HepG2 (cell line): ENCODE data around the gene SLCO4A1. TPM values are rescaled to one million over a fixed set of nuclear protein-coding genes. Genes with fewer than 3 reads are reported as not detected.

Experiments used
- ATAC-seq: fragments of 200-7000 bp; cut with Tn5 transposase; 3 replicates; pipeline ENCODE4 v1.9.1; 2020; ENCODE audit warnings: mild to moderate bottlenecking, moderate library complexity
- BruUV-seq: library from RNA; stranded (reverse); fragments of 400-500 nt; replicated peaks from 2 replicates; lab custom pipeline; 2021; lab: Mats Ljungman, UMichigan
- CTCF ChIA-PET: fragments of 300-600 bp; formaldehyde crosslinking; extraction: SDS; loops from one replicate; lab custom pipeline; 2021; ENCODE audit warnings: low total read pairs, inconsistent platforms, low intra/inter-chr PET ratio; lab: Yijun Ruan, JAX
- POLR2A ChIA-PET: fragments of 350-600 bp; sonication (Branson Sonifier 250); formaldehyde crosslinking; loops from one replicate; lab custom pipeline; 2020; ENCODE audit warnings: antibody characterized with exemption, inconsistent platforms; lab: Yijun Ruan, JAX
- DNase-seq: peaks from one replicate; pipeline ENCODE4 v3.0.0-alpha.2; 2015; ENCODE audit warnings: low spot score
- FAIRE-seq: peaks from 3 replicates; lab custom pipeline; 2011; peaks lifted over from hg19 to GRCh38; lab: Jason Lieb, UNC
- H2AFZ ChIP-seq: one replicate; pipeline ENCODE4 v1.6.1; 2011; ENCODE audit warnings: low read length, inconsistent platforms
- H3K27ac ChIP-seq: fragments of 300-600 bp; 3 replicates; pipeline ENCODE4 v1.8.0; 2011; ENCODE audit warnings: mixed run types, mild to moderate bottlenecking, mixed read lengths, low read length, inconsistent platforms; ENCODE audit not compliant: insufficient read depth; ENCODE audit errors: extremely low read length
- H3K27me3 ChIP-seq, 2 experiments: fragments of 200-600 bp in 1 of 2; 2 replicates in 1 of 2; 3 replicates in 1 of 2; pipeline versions ENCODE4 v1.6.0 to v1.8.0; 2011; ENCODE audit warnings: low read length in 2 of 2, mild to moderate bottlenecking in 2 of 2, moderate library complexity in 2 of 2, inconsistent platforms in 1 of 2; ENCODE audit not compliant: insufficient read depth in 2 of 2, control insufficient read depth in 1 of 2
- H3K36me3 ChIP-seq, 2 experiments: fragments of 200-600 bp in 1 of 2; replicated peaks in 1 of 2; 2 replicates in 1 of 2; 3 replicates in 1 of 2; pipeline versions ENCODE4 v1.5.1 to v1.8.0; 2011; ENCODE audit warnings: low read length in 2 of 2, inconsistent platforms in 1 of 2; ENCODE audit not compliant: insufficient read depth in 2 of 2, control insufficient read depth in 1 of 2
- H3K4me1 ChIP-seq: 2 replicates; pipeline ENCODE4 v1.5.1; 2012; ENCODE audit warnings: low read length, inconsistent platforms; ENCODE audit not compliant: insufficient read depth
- H3K4me2 ChIP-seq: 2 replicates; pipeline ENCODE4 v1.6.0; 2011; ENCODE audit warnings: low read depth, low read length, inconsistent platforms
- H3K4me3 ChIP-seq, 3 experiments: fragments of 200-600 bp in 1 of 3; sonication (generic), shearing (Covaris generic) in 1 of 3; replicated peaks in 1 of 3; 2 replicates each; pipeline ENCODE4 v1.5.1; 2011 to 2016; ENCODE audit warnings: low read length in 3 of 3, inconsistent platforms in 2 of 3, low read depth in 2 of 3, mild to moderate bottlenecking in 2 of 3, control low read depth in 1 of 3, mixed read lengths in 1 of 3; ENCODE audit not compliant: insufficient read depth in 1 of 3
- H3K79me2 ChIP-seq: one replicate; pipeline ENCODE4 v1.6.1; 2011; ENCODE audit warnings: low read length, inconsistent platforms; ENCODE audit not compliant: insufficient read depth
- H3K9ac ChIP-seq: 2 replicates; pipeline ENCODE4 v1.6.0; 2011; ENCODE audit warnings: mild to moderate bottlenecking, low read depth, low read length, inconsistent platforms; ENCODE audit not compliant: insufficient read depth
- H3K9me3 ChIP-seq: 2 replicates; pipeline ENCODE4 v1.5.1; 2012; ENCODE audit warnings: mild to moderate bottlenecking, low read length
- H4K20me1 ChIP-seq: 2 replicates; pipeline ENCODE4 v1.6.0; 2011; ENCODE audit warnings: inconsistent platforms, mild to moderate bottlenecking, low read length, moderate library complexity; ENCODE audit not compliant: insufficient read depth
- ATAD3A ChIP-seq: sonication (generic); formaldehyde crosslinking; IDR thresholded peaks from 2 replicates; pipeline ENCODE4 v1.4.0; 2020; ENCODE audit warnings: missing genetic modification reagents
- MED1 ChIP-seq: sonication (generic); formaldehyde crosslinking; IDR thresholded peaks from 2 replicates; pipeline ENCODE4 v1.4.0; 2020; ENCODE audit warnings: missing genetic modification reagents
- PAWR ChIP-seq: sonication (generic); formaldehyde crosslinking; IDR thresholded peaks from 2 replicates; pipeline ENCODE4 v1.4.0; 2020; ENCODE audit warnings: missing genetic modification reagents, mild to moderate bottlenecking, borderline replicate concordance
- RAD21 ChIP-seq: fragments of 450-650 bp; formaldehyde crosslinking; IDR thresholded peaks from 2 replicates; pipeline ENCODE4 v1.5.0; 2020; ENCODE audit warnings: mild to moderate bottlenecking
- RXRB ChIP-seq: IDR thresholded peaks from 2 replicates; pipeline ENCODE4 v1.6.1; 2016; ENCODE audit warnings: borderline replicate concordance, missing genetic modification reagents, missing compliant biosample characterization
- ZBTB40 ChIP-seq, 2 experiments: fragments of 450-650 bp in 1 of 2; sonication (generic) in 1 of 2; formaldehyde crosslinking in 1 of 2; IDR thresholded peaks; 2 replicates each; pipeline versions ENCODE4 v1.6.1 to v1.8.0; 2016 to 2022; ENCODE audit warnings: antibody characterized with exemption in 1 of 2, mild to moderate bottlenecking in 1 of 2, missing genetic modification reagents in 1 of 2
- ZGPAT ChIP-seq: IDR thresholded peaks from 2 replicates; pipeline ENCODE4 v1.6.1; 2016; ENCODE audit warnings: mild to moderate bottlenecking
- ZNF781 ChIP-seq: sonication (generic); formaldehyde crosslinking; IDR thresholded peaks from 2 replicates; pipeline ENCODE4 v1.5.1; 2020; ENCODE audit warnings: borderline replicate concordance, mild to moderate bottlenecking, missing genetic modification reagents; ENCODE audit errors: not compliant biosample characterization
- WGBS: methylation state at CpG from one replicate; pipeline ENCODE4 v1.1.6; 2017; ENCODE audit warnings: low lambda C conversion rate; 5-methylcytosine and 5-hydroxymethylcytosine counted together
- in situ Hi-C: cut with HindIII; loops from 2 replicates; pipeline ENCODE4 v1.10.0; 2017; ENCODE audit warnings: low pct_unique_long_range_greater_than_20kb; ENCODE audit not compliant: extremely low pct_ligation_motif_present
- intact Hi-C: fragments of 100-400 bp; cut with micrococcal nuclease; formaldehyde crosslinking; loops from one replicate; pipeline ENCODE4 v1.10.0; 2022; ENCODE audit not compliant: unreplicated experiment
- polyA plus RNA-seq, 8 experiments: library from polyadenylated mRNA; depleted of rRNA in 3 of 8; stranded (reverse) in 7 of 8; unstranded in 1 of 8; fragments of >200 nt; fragmentation: Illumina TruSeq in 4 of 8; extraction: Trizol in 4 of 8; gene quantifications; 2 replicates each; pipeline versions ENCODE4 v1.2.1 to v1.2.3, GENCODE V29; 2011 to 2016; ENCODE audit warnings: low read depth in 4 of 8, missing spikeins in 1 of 8, mixed read lengths in 1 of 8; ENCODE audit not compliant: insufficient read depth in 1 of 8
- total RNA-seq, 5 experiments: library from RNA; depleted of rRNA; stranded (reverse); fragments of >200 nt; fragmentation: Illumina TruSeq; extraction: Trizol; gene quantifications; 2 replicates each; pipeline ENCODE4 v1.2.3, GENCODE V29; 2016; ENCODE audit warnings: low read depth in 1 of 5
- TF ChIP-seq, protein P1 (sequence below): sonication (generic); formaldehyde crosslinking; IDR thresholded peaks from 2 replicates; pipeline ENCODE4 v1.5.0; 2020; ENCODE audit warnings: missing genetic modification reagents

The SLCO4A1 gene
- total and polyA plus RNA-seq, 2 of the 13 experiments (the other 11 are each of a cell fraction or from before 2014, with no cell fraction given) = 55.5 to 112 TPM

- ChIA-PET POLR2A (interaction anchor here (1.0 to 4.6 kb wide), 7 partner anchors 16 to 127 kb away, joined by 4 to 47 read pairs (median 20); partner anchors contain the start of genes MRGBP and SLCO4A1), CTCF (interaction anchor here (1.1 to 4.8 kb wide), 3 partner anchors 114 to 140 kb away, joined by 3 to 93 read pairs (median 11); no protein-coding TSS in a partner anchor)
- no peaks in the 10 kb centered on the region for H4K20me1 ChIP-seq
- no TSS peak for BruUV-seq
- H3K9me3 ChIP-seq = no peaks in the 10 kb centered on the region
- peaks cover 61% of the 10 kb centered on the region for H3K4me1 ChIP-seq
- ATAC-seq (peak; percentile 41), DNase-seq (peak; percentile 82), FAIRE-seq (peak; percentile 97)
- H3K27ac ChIP-seq = no peak overlapping the region
- peak overlapping the region in 2 of 3 experiments; percentile 44 to 59; a peak in 3 of 6 replicates for H3K4me3 ChIP-seq
- H3K27me3 ChIP-seq = no peaks in the 10 kb centered on the region
- WGBS = 57% methylated on average over 12 of the region's 13 CpGs
- peak overlapping the region; percentile 66 for H3K9ac ChIP-seq
- intact Hi-C loops = loop anchor here (1.0 to 5.0 kb wide), 2 partner anchors 123 to 204 kb away; no protein-coding TSS in a partner anchor
- H3K79me2 ChIP-seq = no peaks in the 10 kb centered on the region
- H3K4me2 ChIP-seq = peak overlapping the region; percentile 68
- in situ Hi-C loops = loop anchor here (5.0 kb wide), 1 partner anchor 124 kb away; no protein-coding TSS in a partner anchor
- H3K36me3 ChIP-seq = peaks cover 1 to 20% of the 10 kb centered on the region in 2 experiments; a peak in 2 of 5 replicates
- H2AFZ ChIP-seq = no peak overlapping the region
- peak; percentile 37; the same call in 1 of the 2 replicates for TF ChIP-seq RXRB (CRISPR knock-in tag)
- no peak for TF ChIP-seq ZBTB40 (IDR thresholded peaks at IDR 0.05)
- peak; percentile 25; the same call in 1 of the 2 replicates for TF ChIP-seq ZBTB40 (CRISPR knock-in tag; IDR thresholded peaks at IDR 0.05)
- TF ChIP-seq ATAD3A (CRISPR knock-in tag) = 0 out of 2 replicates have a peak, but pooled peaks have one; percentile 33
- TF ChIP-seq ZGPAT (CRISPR knock-in tag) = peak; percentile 55; the same call in 1 of the 2 replicates
- TF ChIP-seq MED1 (CRISPR knock-in tag) = peak; percentile 72
- peak; percentile 93 for TF ChIP-seq RAD21
- no peak for TF ChIP-seq ZNF781
- TF ChIP-seq PAWR (CRISPR knock-in tag) = no peak
- TF ChIP-seq, protein P1, sequence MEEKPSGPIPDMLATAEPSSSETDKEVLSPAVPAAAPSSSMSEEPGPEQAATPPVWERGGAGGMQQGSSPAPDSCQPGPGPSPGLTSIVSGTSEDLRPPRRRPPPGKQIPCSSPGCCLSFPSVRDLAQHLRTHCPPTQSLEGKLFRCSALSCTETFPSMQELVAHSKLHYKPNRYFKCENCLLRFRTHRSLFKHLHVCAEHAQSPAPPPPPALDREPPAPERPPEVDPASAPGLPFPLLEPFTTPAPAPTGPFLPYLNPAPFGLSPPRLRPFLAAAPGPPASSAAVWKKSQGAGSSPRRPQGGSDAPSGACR = peak; percentile 70; the same call in 1 of the 2 replicates
Measured at GRCh38 chr20:62668441-62669027, 26.2 kb downstream of the SLCO4A1 start.
